Thoracic aorta (tissue), 2 donors: ENCODE measurements around the gene ATP10A. TPM values are rescaled to one million over a fixed set of nuclear protein-coding genes. Genes with fewer than 3 reads are reported as not detected.
A peak's percentile ranks its signal among the peaks of the same experiment; 100 is the strongest.

Source experiments
- ATAC-seq: fragments of 150-250 bp; one replicate; pipeline ENCODE4 v1.8.0; 2017; ENCODE audit warnings: low read depth; ENCODE audit not compliant: insufficient number of reproducible peaks, low FRiP score
- DNase-seq: peaks from one replicate; pipeline ENCODE4 v3.0.0-alpha.2; 2020; ENCODE audit warnings: low spot score
- H3K27ac ChIP-seq, 2 donors: fragments of 200-600 bp; sonication (generic); 1 replicate in 1 of 2; 2 replicates in 1 of 2; pipeline ENCODE4 v1.5.1; 2016; ENCODE audit warnings: mild to moderate bottlenecking in 2 of 2, moderate library complexity in 2 of 2
- H3K27me3 ChIP-seq: fragments of 200-600 bp; sonication (generic); replicated peaks from 2 replicates; pipeline ENCODE4 v1.6.0; 2016; ENCODE audit warnings: mild to moderate bottlenecking; ENCODE audit not compliant: insufficient read depth
- H3K36me3 ChIP-seq: fragments of 200-600 bp; sonication (generic); one replicate; pipeline ENCODE4 v1.5.1; 2016
- H3K4me1 ChIP-seq, 2 donors: fragments of 200-600 bp; sonication (generic); 1 replicate in 1 of 2; 2 replicates in 1 of 2; pipeline versions ENCODE4 v1.5.1 to v1.6.0; 2016; ENCODE audit warnings: low read depth in 2 of 2, mild to moderate bottlenecking in 1 of 2; ENCODE audit not compliant: control insufficient read depth in 1 of 2
- H3K4me3 ChIP-seq: fragments of 200-600 bp; sonication (generic); 2 replicates; pipeline ENCODE4 v1.5.1; 2016; ENCODE audit warnings: mild to moderate bottlenecking
- H3K9me3 ChIP-seq: fragments of 200-600 bp; sonication (generic); 2 replicates; pipeline ENCODE4 v1.5.1; 2016
- CTCF ChIP-seq: fragments of 200-600 bp; sonication (generic); IDR thresholded peaks from one replicate; pipeline ENCODE4 v1.5.1; 2019; ENCODE audit warnings: antibody characterized with exemption
- total RNA-seq, 2 donors: library from RNA; depleted of rRNA; stranded (reverse); fragments of >200 nt; gene quantifications; one replicate each; pipeline versions ENCODE4 v1.1.0 to v1.2.3, GENCODE V29; 2016

Gene ATP10A
- total RNA-seq, 2 donors from 2014 or later = 59.4 to 89.8 TPM

DNA sequence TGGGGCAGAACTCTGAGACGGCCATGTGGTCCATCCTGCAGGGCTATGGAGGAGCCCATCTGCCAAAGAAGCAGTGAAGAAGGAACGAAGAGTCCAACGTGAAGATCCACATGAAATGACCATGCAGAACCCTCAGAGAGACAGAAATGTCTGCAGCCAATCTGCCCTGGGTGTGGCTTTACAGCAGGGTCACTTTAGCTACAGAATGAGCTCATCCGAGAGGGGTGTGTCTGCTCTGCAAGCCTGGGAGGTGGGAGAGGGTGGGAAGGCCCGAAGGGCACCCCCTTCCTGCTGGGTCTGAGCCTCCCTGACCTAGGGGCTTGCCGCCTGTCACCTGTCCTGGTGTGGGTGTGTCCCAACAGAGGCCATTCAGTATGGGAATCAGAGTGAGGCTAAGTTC lies 176.3 kb downstream of the ATP10A start:
- ATAC-seq (no peak), DNase-seq (no peak)
- Histone ChIP-seq H3K27ac (no peak overlapping the region), H3K36me3 (peaks cover 24% of the 10 kb centered on the region), H3K4me1 (peaks cover 24 to 63% of the 10 kb centered on the region in 2 donors), H3K4me3 (no peak overlapping the region), H3K27me3 (no peaks in the 10 kb centered on the region), H3K9me3 (no peaks in the 10 kb centered on the region)
- no peak for TF ChIP-seq CTCF

DNA sequence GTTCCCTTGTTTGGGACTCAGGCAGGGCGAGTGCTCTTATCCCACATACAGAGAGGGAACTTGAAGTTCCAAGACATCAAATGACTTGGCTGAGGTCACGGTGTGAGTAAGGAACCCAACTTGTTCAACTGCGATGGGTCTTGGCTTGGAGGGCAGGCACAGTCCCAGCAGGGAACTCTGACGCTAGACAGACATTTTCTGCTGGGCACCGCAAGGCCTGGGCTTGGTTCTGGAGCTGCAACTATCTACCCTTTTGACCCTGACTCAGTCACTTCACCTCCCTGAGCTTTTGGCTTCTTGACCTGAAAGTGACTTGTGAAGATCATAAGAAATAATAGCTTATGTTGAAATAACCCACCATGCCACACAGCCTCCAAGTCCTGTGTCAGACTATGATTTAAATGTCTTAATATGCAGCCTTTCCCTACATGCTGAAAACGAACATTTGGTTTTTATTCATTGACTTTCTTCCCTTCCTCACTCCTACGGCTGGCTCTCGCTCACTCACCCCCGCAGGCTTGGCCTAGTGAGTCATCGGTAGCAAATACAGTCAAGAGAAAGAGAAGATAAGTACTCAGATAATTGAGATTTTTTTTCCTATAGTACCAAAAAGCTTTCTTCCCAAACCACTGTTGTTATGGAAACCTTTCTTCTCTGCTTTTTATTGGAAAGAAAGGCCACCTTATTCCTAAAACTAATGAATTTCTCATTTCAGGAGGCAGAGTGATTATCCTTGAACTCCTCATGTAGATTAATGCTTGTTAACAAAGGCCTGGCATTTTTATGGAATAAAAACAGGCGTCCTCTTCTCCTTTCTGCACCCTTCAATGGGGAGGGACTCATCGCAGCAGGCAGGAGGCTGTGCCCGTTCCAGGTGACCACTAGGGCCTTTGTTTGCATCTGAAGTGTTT lies 178.4 kb downstream of the ATP10A start:
- ATAC-seq (peak; percentile 34), DNase-seq (peak; percentile 46)
- Histone ChIP-seq H3K27me3 (no peaks in the 10 kb centered on the region), H3K4me1 (peaks cover 22 to 54% of the 10 kb centered on the region in 2 donors), H3K27ac (peak overlapping the region; percentile 70 to 75), H3K4me3 (no peak overlapping the region), H3K9me3 (no peaks in the 10 kb centered on the region), H3K36me3 (peaks cover 36% of the 10 kb centered on the region)
- TF ChIP-seq CTCF = no peak

DNA sequence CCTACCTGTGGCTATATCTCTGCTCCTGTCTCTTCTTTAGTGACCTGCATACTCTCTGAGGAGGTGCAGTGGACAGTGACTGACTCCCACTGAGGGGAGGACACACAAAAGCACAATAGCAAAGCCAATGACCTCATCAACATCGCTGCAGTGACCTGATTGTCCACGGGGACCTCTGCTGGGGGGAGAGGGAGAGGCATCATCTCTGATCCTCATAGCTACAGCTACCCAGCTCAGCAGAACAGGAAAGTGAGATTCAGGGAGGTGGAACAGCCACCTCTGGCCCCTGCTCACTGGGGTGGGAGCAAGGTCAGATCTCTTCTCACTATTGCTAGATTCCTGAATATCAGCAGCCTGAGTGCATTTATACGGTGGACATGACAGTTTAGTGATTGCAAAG lies 179.2 kb downstream of the ATP10A start:
- Histone ChIP-seq H3K27me3 (no peaks in the 10 kb centered on the region), H3K36me3 (peaks cover 38% of the 10 kb centered on the region), H3K4me3 (no peak overlapping the region), H3K9me3 (no peaks in the 10 kb centered on the region), H3K27ac (peak overlapping the region; percentile 70 to 75), H3K4me1 (peaks cover 22 to 54% of the 10 kb centered on the region in 2 donors)
- no peak for TF ChIP-seq CTCF
- ATAC-seq (no peak), DNase-seq (no peak)

DNA sequence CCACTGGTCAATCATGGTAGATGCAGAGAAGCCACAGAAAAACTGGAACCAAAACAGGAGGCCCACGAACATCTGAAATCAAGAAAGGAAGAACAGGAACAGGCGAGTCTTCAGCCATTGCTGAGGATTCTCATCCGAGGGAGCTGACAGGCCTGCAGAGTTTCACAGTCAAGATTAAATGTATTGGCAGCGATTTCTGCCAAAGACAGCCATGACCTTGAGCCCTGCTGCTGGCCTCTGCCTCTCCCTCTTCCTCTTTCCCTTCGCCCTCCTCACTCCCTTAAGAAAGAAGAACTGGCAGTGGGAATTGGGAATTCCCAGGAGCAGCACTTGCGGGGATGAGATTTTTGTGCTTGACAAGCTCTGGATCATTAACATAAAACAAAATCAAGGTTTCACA lies 179.7 kb downstream of the ATP10A start:
- TF ChIP-seq CTCF = no peak
- DNase-seq (no peak), ATAC-seq (no peak)
- H3K9me3 ChIP-seq = no peaks in the 10 kb centered on the region
- H3K27ac ChIP-seq = peak overlapping the region; percentile 70 to 75
- peaks cover 25 to 59% of the 10 kb centered on the region in 2 donors for H3K4me1 ChIP-seq
- no peaks in the 10 kb centered on the region for H3K27me3 ChIP-seq
- peaks cover 42% of the 10 kb centered on the region for H3K36me3 ChIP-seq
- H3K4me3 ChIP-seq = no peak overlapping the region

DNA sequence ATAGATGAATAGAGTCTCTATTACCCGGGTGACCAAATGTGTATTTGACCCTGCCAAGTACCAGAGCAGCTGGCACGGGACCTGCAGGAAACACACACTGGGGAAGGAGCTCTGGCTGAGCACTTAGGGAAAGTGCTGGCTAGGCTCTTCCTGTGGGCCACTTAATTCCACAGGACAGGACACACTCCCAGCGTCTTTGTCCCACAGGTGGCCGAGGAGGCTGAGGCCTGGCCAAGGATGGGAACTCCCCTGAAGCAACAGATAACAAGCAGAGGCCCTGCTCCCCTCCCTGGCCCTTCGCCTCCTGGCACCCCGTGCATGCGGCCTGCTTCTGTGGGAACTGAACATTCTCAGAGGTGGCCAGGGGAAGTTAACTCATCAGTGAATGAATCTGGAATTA lies 180.8 kb downstream of the ATP10A start:
- Histone ChIP-seq H3K27ac (peak overlapping the region; percentile 70 to 75), H3K4me1 (peaks cover 29 to 68% of the 10 kb centered on the region in 2 donors), H3K27me3 (no peaks in the 10 kb centered on the region), H3K9me3 (no peaks in the 10 kb centered on the region), H3K4me3 (no peak overlapping the region), H3K36me3 (peaks cover 34% of the 10 kb centered on the region)
- peak; percentile 53 for ATAC-seq
- DNase-seq = no peak
- no peak for TF ChIP-seq CTCF
